Calu3 (cell line): ENCODE measurements around the gene CSTPP1. TPM values are rescaled to one million over a fixed set of nuclear protein-coding genes. Genes with fewer than 3 reads are reported as not detected.

Source experiments
- BruUV-seq: library from RNA; stranded (reverse); fragments of 400-500 nt; replicated peaks from 2 replicates; lab custom pipeline; 2021; lab: Mats Ljungman, UMichigan
- CTCF ChIA-PET: fragments of 300-600 bp; sonication (Branson Sonifier 250); formaldehyde crosslinking; loops from one replicate; lab custom pipeline; 2022; ENCODE audit warnings: antibody characterized with exemption; lab: Charles Lee
- DNase-seq: peaks from one replicate; pipeline ENCODE4 v3.0.0; 2022
- H3K27ac Mint-ChIP-seq: one replicate; pipeline ENCODE4 v1.8.0; 2022; ENCODE audit warnings: mixed read lengths; ENCODE audit not compliant: unreplicated experiment
- H3K27me3 Mint-ChIP-seq: one replicate; pipeline ENCODE4 v1.8.0; 2022; ENCODE audit warnings: mixed read lengths; ENCODE audit not compliant: unreplicated experiment
- H3K36me3 Mint-ChIP-seq: one replicate; pipeline ENCODE4 v1.8.0; 2022; ENCODE audit warnings: mild to moderate bottlenecking, moderate library complexity, mixed read lengths; ENCODE audit not compliant: insufficient read depth, unreplicated experiment
- H3K4me1 Mint-ChIP-seq: one replicate; pipeline ENCODE4 v1.8.0; 2022; ENCODE audit warnings: mild to moderate bottlenecking, low read depth, mixed read lengths; ENCODE audit not compliant: unreplicated experiment
- H3K4me3 Mint-ChIP-seq: one replicate; pipeline ENCODE4 v1.8.0; 2022; ENCODE audit warnings: mild to moderate bottlenecking, low read depth, moderate library complexity, mixed read lengths; ENCODE audit not compliant: unreplicated experiment
- H3K9me3 Mint-ChIP-seq: one replicate; pipeline ENCODE4 v1.8.0; 2022; ENCODE audit warnings: low read depth, mixed read lengths; ENCODE audit not compliant: unreplicated experiment
- CTCF ChIP-seq: fragments of 200-600 bp; IDR thresholded peaks from one replicate; pipeline ENCODE4 v1.8.0; 2022; ENCODE audit warnings: antibody characterized with exemption; ENCODE audit not compliant: unreplicated experiment
- intact Hi-C: fragments of 100-400 bp; cut with micrococcal nuclease; formaldehyde crosslinking; loops from one replicate; pipeline ENCODE4 v1.10.0; 2022; ENCODE audit not compliant: unreplicated experiment
- total RNA-seq: library from RNA; stranded (reverse); gene quantifications from 2 replicates; pipeline ENCODE4 v1.2.3, GENCODE V29; 2022

The CSTPP1 gene
- total RNA-seq, 1 experiment from 2014 or later: 23.2 TPM

DNA sequence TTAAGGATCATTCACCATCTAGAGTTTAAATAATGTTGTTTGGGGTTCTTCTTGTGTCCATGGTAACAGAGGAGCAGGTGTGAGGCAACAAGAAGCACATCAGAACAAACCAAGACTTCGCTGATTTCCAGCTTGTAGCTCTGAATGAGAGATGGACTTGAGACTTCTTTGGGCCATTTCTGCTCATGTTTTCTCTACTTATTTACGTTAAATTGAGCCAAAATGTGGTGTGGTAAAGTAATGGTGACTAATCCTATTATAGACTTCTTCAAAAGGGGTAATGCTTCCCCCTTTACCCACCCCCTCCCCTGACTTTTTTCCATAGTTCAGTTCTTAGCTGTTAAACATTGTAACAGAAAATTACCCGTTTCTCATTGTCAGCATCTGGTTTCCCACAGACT is 65.2 kb downstream of the CSTPP1 start:
- TF ChIP-seq CTCF: no peak
- H3K9me3 Mint-ChIP-seq: no peaks in the 10 kb centered on the region
- no TSS peak for BruUV-seq
- CTCF ChIA-PET: no interaction called here
- H3K36me3 Mint-ChIP-seq: no peaks in the 10 kb centered on the region
- intact Hi-C loops: no loop called here
- H3K4me1 Mint-ChIP-seq: peaks cover 13% of the 10 kb centered on the region
- H3K27me3 Mint-ChIP-seq: no peaks in the 10 kb centered on the region
- no peak overlapping the region for H3K4me3 Mint-ChIP-seq
- no peak for DNase-seq
- H3K27ac Mint-ChIP-seq: no peak overlapping the region

- no peak for TF ChIP-seq CTCF
- Mint-ChIP-seq H3K4me3 (no peak overlapping the region), H3K4me1 (peaks cover 13% of the 10 kb centered on the region), H3K27ac (no peak overlapping the region), H3K9me3 (no peaks in the 10 kb centered on the region), H3K36me3 (no peaks in the 10 kb centered on the region), H3K27me3 (no peaks in the 10 kb centered on the region)
- CTCF ChIA-PET: no interaction called here
- no peak for DNase-seq
- intact Hi-C loops: no loop called here
- no TSS peak for BruUV-seq
Observed at GRCh38 chr11:47002390-47002789, 65.8 kb downstream of the CSTPP1 start.

- no peak overlapping the region for H3K27ac Mint-ChIP-seq
- DNase-seq: no peak
- no peaks in the 10 kb centered on the region for H3K9me3 Mint-ChIP-seq
- no peak for TF ChIP-seq CTCF
- H3K4me1 Mint-ChIP-seq: peaks cover 13% of the 10 kb centered on the region
- no peak overlapping the region for H3K4me3 Mint-ChIP-seq
- no TSS peak for BruUV-seq
- no peaks in the 10 kb centered on the region for H3K36me3 Mint-ChIP-seq
- intact Hi-C loops: no loop called here
- H3K27me3 Mint-ChIP-seq: no peaks in the 10 kb centered on the region
- CTCF ChIA-PET: no interaction called here
Observed at GRCh38 chr11:47003180-47003877, 66.8 kb downstream of the CSTPP1 start.

- no peaks in the 10 kb centered on the region for H3K9me3 Mint-ChIP-seq
- BruUV-seq: no TSS peak
- peak; percentile 20 for DNase-seq
- peaks cover 13% of the 10 kb centered on the region for H3K4me1 Mint-ChIP-seq
- TF ChIP-seq CTCF: no peak
- intact Hi-C loops: no loop called here
- no peaks in the 10 kb centered on the region for H3K27me3 Mint-ChIP-seq
- no peak overlapping the region for H3K27ac Mint-ChIP-seq
- CTCF ChIA-PET: no interaction called here
- no peaks in the 10 kb centered on the region for H3K36me3 Mint-ChIP-seq
- H3K4me3 Mint-ChIP-seq: no peak overlapping the region
Observed at GRCh38 chr11:47004595-47005033, 68.1 kb downstream of the CSTPP1 start.
